ENCODE results near the gene FCF1.
"Not testable (repeated sequence)": the region's sequence is repeated elsewhere in the genome, so short reads cannot be mapped to it uniquely, and the experiment has no call there.

Gene FCF1

GRCh38 chr14:74758505-74758904, 45.6 kb downstream of the FCF1 start:
- not testable (repeated sequence) for H3K36me3 ChIP-seq (ENCODE audit: control insufficient read depth, insufficient read depth, low read length); H3K27ac ChIP-seq (ENCODE audit: insufficient read depth, low read depth, low read length, poor library complexity, severe bottlenecking); H3K9me3 ChIP-seq (ENCODE audit: control insufficient read depth, low read length); H3K4me3 ChIP-seq (ENCODE audit: insufficient read depth, low read depth, low read length); H3K4me1 ChIP-seq (ENCODE audit: control insufficient read depth, insufficient read depth, low read length); H3K27me3 ChIP-seq (ENCODE audit: control insufficient read depth, insufficient read depth, low read length, poor library complexity, severe bottlenecking)
- 90 to 91% methylated on average over 5 of the region's 5 CpGs for WGBS, 2 experiments

GRCh38 chr14:74762917-74763802, 50.2 kb downstream of the FCF1 start, which contains the start of gene YLPM1:
YLPM1 (plus strand) TSS chr14:74763316; CDS start chr14:74763490, 174 bp downstream.
- H3K9me3 ChIP-seq (ENCODE audit: control insufficient read depth, low read length): no peaks in the 10 kb centered on the region
- peak within 1 kb of the TSS; percentile 90 for H3K4me3 ChIP-seq (ENCODE audit: insufficient read depth, low read depth, low read length)
- peak within 1 kb of the TSS; percentile 72 for H3K27ac ChIP-seq (ENCODE audit: insufficient read depth, low read depth, low read length, poor library complexity, severe bottlenecking)
- H3K4me1 ChIP-seq (ENCODE audit: control insufficient read depth, insufficient read depth, low read length): no peaks in the 10 kb centered on the region
- no peaks in the 10 kb centered on the region for H3K36me3 ChIP-seq (ENCODE audit: control insufficient read depth, insufficient read depth, low read length)
- WGBS, 2 experiments: 0% methylated on average over 75 to 76 of the region's 76 CpGs
- peaks cover 5% of the 10 kb centered on the region for H3K27me3 ChIP-seq (ENCODE audit: control insufficient read depth, insufficient read depth, low read length, poor library complexity, severe bottlenecking)

DNA sequence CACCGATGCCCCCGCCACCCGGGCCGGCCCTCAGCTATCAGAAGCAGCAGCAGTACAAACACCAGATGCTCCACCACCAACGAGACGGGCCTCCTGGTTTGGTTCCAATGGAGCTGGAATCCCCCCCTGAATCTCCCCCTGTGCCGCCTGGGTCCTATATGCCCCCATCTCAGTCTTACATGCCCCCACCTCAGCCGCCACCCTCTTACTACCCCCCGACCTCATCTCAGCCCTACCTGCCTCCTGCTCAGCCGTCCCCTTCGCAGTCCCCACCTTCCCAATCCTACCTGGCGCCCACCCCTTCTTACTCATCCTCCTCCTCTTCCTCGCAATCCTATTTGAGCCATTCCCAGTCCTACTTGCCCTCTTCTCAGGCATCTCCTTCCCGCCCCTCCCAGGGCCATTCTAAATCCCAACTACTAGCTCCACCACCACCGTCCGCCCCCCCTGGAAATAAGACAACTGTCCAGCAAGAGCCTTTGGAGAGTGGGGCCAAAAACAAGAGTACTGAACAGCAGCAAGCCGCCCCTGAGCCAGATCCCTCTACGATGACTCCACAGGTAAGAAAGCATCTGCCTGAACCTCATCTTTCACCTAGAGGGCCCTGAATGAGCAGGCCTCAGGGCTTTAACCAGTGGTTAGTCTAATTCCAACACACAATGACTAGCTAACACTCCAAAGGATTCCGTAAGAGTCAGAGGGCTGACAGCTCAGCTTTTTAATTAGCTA, 51.0 kb downstream of the FCF1 start:
- Histone ChIP-seq H3K4me1 (ENCODE audit: control insufficient read depth, insufficient read depth, low read length) (no peaks in the 10 kb centered on the region), H3K36me3 (ENCODE audit: control insufficient read depth, insufficient read depth, low read length) (no peaks in the 10 kb centered on the region), H3K27me3 (ENCODE audit: control insufficient read depth, insufficient read depth, low read length, poor library complexity, severe bottlenecking) (peaks cover 5% of the 10 kb centered on the region), H3K9me3 (ENCODE audit: control insufficient read depth, low read length) (no peaks in the 10 kb centered on the region), H3K4me3 (ENCODE audit: insufficient read depth, low read depth, low read length) (peak overlapping the region; percentile 90), H3K27ac (ENCODE audit: insufficient read depth, low read depth, low read length, poor library complexity, severe bottlenecking) (peak overlapping the region; percentile 72)
- WGBS, 2 experiments: 1 to 2% methylated on average over 18 to 19 of the region's 19 CpGs

DNA sequence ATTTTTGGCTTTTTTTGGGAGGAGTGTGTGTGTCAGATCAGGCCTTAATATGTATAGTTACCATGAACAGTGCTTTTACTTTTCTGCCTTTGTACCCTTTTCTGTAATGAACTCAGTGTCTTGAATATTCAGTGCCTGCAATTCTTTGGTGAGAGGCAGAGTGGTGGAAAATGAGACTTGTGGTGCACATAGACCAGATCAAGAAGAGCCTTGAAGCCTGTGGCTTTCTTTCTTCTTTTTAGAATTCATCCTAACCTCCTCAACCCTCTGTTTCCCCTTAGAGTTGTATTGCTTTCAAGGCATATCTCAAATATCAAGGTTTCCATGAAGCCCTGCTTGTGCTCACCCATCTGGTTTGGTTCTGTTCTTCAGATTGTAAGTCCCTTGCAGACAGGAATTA, 52.8 kb downstream of the FCF1 start:
- Histone ChIP-seq H3K4me1 (ENCODE audit: control insufficient read depth, insufficient read depth, low read length) (no peaks in the 10 kb centered on the region), H3K27me3 (ENCODE audit: control insufficient read depth, insufficient read depth, low read length, poor library complexity, severe bottlenecking) (no peaks in the 10 kb centered on the region), H3K4me3 (ENCODE audit: insufficient read depth, low read depth, low read length) (no peak overlapping the region), H3K27ac (ENCODE audit: insufficient read depth, low read depth, low read length, poor library complexity, severe bottlenecking) (no peak overlapping the region), H3K9me3 (ENCODE audit: control insufficient read depth, low read length) (no peaks in the 10 kb centered on the region), H3K36me3 (ENCODE audit: control insufficient read depth, insufficient read depth, low read length) (no peaks in the 10 kb centered on the region)

GRCh38 chr14:74771399-74771798, 58.5 kb downstream of the FCF1 start:
- Histone ChIP-seq H3K27me3 (ENCODE audit: control insufficient read depth, insufficient read depth, low read length, poor library complexity, severe bottlenecking) (no peaks in the 10 kb centered on the region), H3K27ac (ENCODE audit: insufficient read depth, low read depth, low read length, poor library complexity, severe bottlenecking) (no peak overlapping the region), H3K36me3 (ENCODE audit: control insufficient read depth, insufficient read depth, low read length) (peaks cover 5% of the 10 kb centered on the region), H3K4me1 (ENCODE audit: control insufficient read depth, insufficient read depth, low read length) (no peaks in the 10 kb centered on the region), H3K4me3 (ENCODE audit: insufficient read depth, low read depth, low read length) (no peak overlapping the region), H3K9me3 (ENCODE audit: control insufficient read depth, low read length) (no peaks in the 10 kb centered on the region)
- WGBS, 2 experiments: 94% methylated on average over 5 of the region's 5 CpGs

DNA sequence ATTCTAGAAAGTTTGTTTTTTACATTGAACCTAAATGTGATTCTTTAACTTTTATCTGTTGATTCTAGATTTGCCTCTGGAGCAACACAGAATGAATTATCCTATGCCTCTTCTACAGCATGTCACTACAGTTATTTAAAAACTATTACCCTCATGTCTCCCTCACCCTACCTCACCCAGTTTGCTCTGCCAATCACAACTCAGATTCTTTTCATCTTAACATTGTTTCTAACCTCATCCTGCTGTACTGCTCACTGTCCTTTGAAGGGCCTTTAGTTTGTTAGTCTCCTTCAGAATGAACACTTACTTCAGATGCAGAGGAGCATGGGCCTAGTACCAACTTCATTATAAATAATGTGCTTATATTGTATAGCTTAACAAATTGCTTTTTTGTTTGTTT, 71.7 kb downstream of the FCF1 start:
- peaks cover 56% of the 10 kb centered on the region for H3K36me3 ChIP-seq (ENCODE audit: control insufficient read depth, insufficient read depth, low read length)
- H3K4me3 ChIP-seq (ENCODE audit: insufficient read depth, low read depth, low read length): no peak overlapping the region
- no peaks in the 10 kb centered on the region for H3K4me1 ChIP-seq (ENCODE audit: control insufficient read depth, insufficient read depth, low read length)
- H3K27me3 ChIP-seq (ENCODE audit: control insufficient read depth, insufficient read depth, low read length, poor library complexity, severe bottlenecking): no peaks in the 10 kb centered on the region
- H3K9me3 ChIP-seq (ENCODE audit: control insufficient read depth, low read length): no peaks in the 10 kb centered on the region
- H3K27ac ChIP-seq (ENCODE audit: insufficient read depth, low read depth, low read length, poor library complexity, severe bottlenecking): no peak overlapping the region

- no peaks in the 10 kb centered on the region for H3K9me3 ChIP-seq (ENCODE audit: control insufficient read depth, low read length)
- no peak overlapping the region for H3K4me3 ChIP-seq (ENCODE audit: insufficient read depth, low read depth, low read length)
- peaks cover 56% of the 10 kb centered on the region for H3K36me3 ChIP-seq (ENCODE audit: control insufficient read depth, insufficient read depth, low read length)
- no peaks in the 10 kb centered on the region for H3K4me1 ChIP-seq (ENCODE audit: control insufficient read depth, insufficient read depth, low read length)
- WGBS, 2 experiments: 65% methylated on average over 1 of the region's 1 CpG; no CpG with 5 or more reads in 1 of the 2 experiments
- no peaks in the 10 kb centered on the region for H3K27me3 ChIP-seq (ENCODE audit: control insufficient read depth, insufficient read depth, low read length, poor library complexity, severe bottlenecking)
- H3K27ac ChIP-seq (ENCODE audit: insufficient read depth, low read depth, low read length, poor library complexity, severe bottlenecking): no peak overlapping the region
Measured at GRCh38 chr14:74785056-74785613, 72.2 kb downstream of the FCF1 start.

DNA sequence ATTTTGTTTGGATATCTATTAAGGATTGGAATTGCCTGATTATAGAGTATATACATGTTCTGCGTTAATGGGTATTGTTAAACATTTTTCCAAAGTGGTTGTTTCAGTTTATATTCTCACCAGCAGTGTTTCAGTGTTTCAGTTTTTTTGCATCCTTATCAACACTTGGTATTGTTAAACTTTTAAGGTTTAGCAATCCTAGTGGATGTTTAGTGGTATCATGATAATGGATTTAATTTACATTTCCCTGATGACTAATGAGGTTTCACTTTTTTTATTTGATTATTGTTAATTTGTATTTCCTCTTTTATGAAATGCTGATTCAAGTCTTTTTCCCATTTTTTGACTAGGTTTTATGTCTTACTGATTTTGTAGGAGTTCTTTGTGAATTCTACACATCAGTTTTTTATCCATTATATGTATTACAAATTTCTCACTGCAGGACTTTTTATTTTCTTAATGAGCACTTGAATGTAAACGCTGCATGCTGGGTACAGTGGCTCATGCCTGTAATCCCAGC, 73.9 kb downstream of the FCF1 start:
- no peaks in the 10 kb centered on the region for H3K27me3 ChIP-seq (ENCODE audit: control insufficient read depth, insufficient read depth, low read length, poor library complexity, severe bottlenecking)
- peaks cover 39% of the 10 kb centered on the region for H3K36me3 ChIP-seq (ENCODE audit: control insufficient read depth, insufficient read depth, low read length)
- H3K4me3 ChIP-seq (ENCODE audit: insufficient read depth, low read depth, low read length): no peak overlapping the region
- H3K4me1 ChIP-seq (ENCODE audit: control insufficient read depth, insufficient read depth, low read length): no peaks in the 10 kb centered on the region
- H3K27ac ChIP-seq (ENCODE audit: insufficient read depth, low read depth, low read length, poor library complexity, severe bottlenecking): no peak overlapping the region
- no peaks in the 10 kb centered on the region for H3K9me3 ChIP-seq (ENCODE audit: control insufficient read depth, low read length)
- 90 to 96% methylated on average over 2 of the region's 2 CpGs for WGBS, 2 experiments
